Brain microvascular endothelial cell (primary cell): Measurements from ENCODE around the gene MEIS2.

Experiments used
- DNase-seq: peaks from one replicate; pipeline ENCODE4 v3.0.0-alpha.2; 2020
- H3K27ac ChIP-seq: fragments of 250-450 bp; sonication (Bioruptor Pico); 2 replicates; pipeline ENCODE4 v1.5.1; 2020; ENCODE audit warnings: mild to moderate bottlenecking, moderate library complexity
- H3K27me3 ChIP-seq: fragments of 250-450 bp; sonication (Bioruptor Pico); replicated peaks from 2 replicates; pipeline ENCODE4 v1.5.1; 2020; ENCODE audit warnings: mild to moderate bottlenecking
- H3K36me3 ChIP-seq: fragments of 250-450 bp; sonication (Bioruptor Pico); replicated peaks from 2 replicates; pipeline ENCODE4 v1.5.1; 2020; ENCODE audit warnings: mild to moderate bottlenecking
- H3K4me3 ChIP-seq: 2 replicates; pipeline ENCODE4 v1.5.1; 2011; ENCODE audit warnings: low read depth, mild to moderate bottlenecking, control low read depth, low read length, moderate library complexity
- CTCF ChIP-seq: IDR thresholded peaks from 2 replicates; pipeline ENCODE4 v1.5.1; 2011; ENCODE audit warnings: low read depth, mild to moderate bottlenecking, moderate library complexity, low read length, control low read depth, inconsistent platforms; ENCODE audit errors: missing control alignments
- in situ Hi-C: cut with HindIII; loops from 2 replicates; pipeline ENCODE4 v1.10.0; 2017; ENCODE audit warnings: low sequenced_read_pairs, low pct_ligation_motif_present

The MEIS2 gene

GRCh38 chr15:37046876-37047614, 53.3 kb downstream of the MEIS2 start:
- Histone ChIP-seq H3K4me3 (no peak overlapping the region), H3K36me3 (no peaks in the 10 kb centered on the region), H3K27ac (peak overlapping the region; percentile 68), H3K27me3 (no peaks in the 10 kb centered on the region)
- in situ Hi-C loops, result no loop called here
- TF ChIP-seq CTCF, result no peak
- DNase-seq, result peak; percentile 29

- no peaks in the 10 kb centered on the region for H3K36me3 ChIP-seq
- H3K27ac ChIP-seq, result peak overlapping the region; percentile 38
- H3K4me3 ChIP-seq, result no peak overlapping the region
- DNase-seq, result peak; percentile 5
- in situ Hi-C loops, result no loop called here
- no peaks in the 10 kb centered on the region for H3K27me3 ChIP-seq
- TF ChIP-seq CTCF, result no peak
These were observed 54.2 kb downstream of the MEIS2 start for GRCh38 chr15:37045859-37046740.

GRCh38 chr15:37044915-37045648, 55.3 kb downstream of the MEIS2 start:
- Histone ChIP-seq H3K4me3 (no peak overlapping the region), H3K27me3 (no peaks in the 10 kb centered on the region)

GRCh38 chr15:37041836-37042235, 58.5 kb downstream of the MEIS2 start:
- H3K27ac ChIP-seq, result no peak overlapping the region
- no peak for TF ChIP-seq CTCF
- H3K36me3 ChIP-seq, result no peaks in the 10 kb centered on the region
- in situ Hi-C loops, result no loop called here
- no peak overlapping the region for H3K4me3 ChIP-seq
- DNase-seq, result no peak
- no peaks in the 10 kb centered on the region for H3K27me3 ChIP-seq

More at GRCh38 chr15:37044915-37045648, 55.3 kb downstream of the MEIS2 start:
- DNase-seq, result no peak
- H3K27ac ChIP-seq, result no peak overlapping the region
- in situ Hi-C loops, result no loop called here
- H3K36me3 ChIP-seq, result no peaks in the 10 kb centered on the region
- no peak for TF ChIP-seq CTCF

GRCh38 chr15:37041042-37041441, 59.3 kb downstream of the MEIS2 start:
- H3K36me3 ChIP-seq, result no peaks in the 10 kb centered on the region
- H3K27me3 ChIP-seq, result no peaks in the 10 kb centered on the region
- H3K4me3 ChIP-seq, result no peak overlapping the region
- no peak for TF ChIP-seq CTCF
- no peak for DNase-seq
- in situ Hi-C loops, result no loop called here
- H3K27ac ChIP-seq, result no peak overlapping the region
